Skin epidermis (tissue), 12 donors: ENCODE results near the gene KCTD7.
"Not testable (repeated sequence)": the region's sequence is repeated elsewhere in the genome, so short reads cannot be mapped to it uniquely, and the experiment has no call there.

Experiments
- H3K27ac ChIP-seq, 21 experiments: fragments of 200-600 bp; sonication (generic) in 11 of 21; one replicate each; pipeline ENCODE4 v1.5.0; 2020; ENCODE audit warnings: mild to moderate bottlenecking in 3 of 21, inconsistent platforms in 2 of 21, moderate library complexity in 2 of 21
- H3K4me3 ChIP-seq, 7 experiments: fragments of 200-600 bp; sonication (generic) in 2 of 7; one replicate each; pipeline ENCODE4 v1.5.0; 2020; ENCODE audit warnings: inconsistent platforms in 2 of 7, mild to moderate bottlenecking in 2 of 7, moderate library complexity in 1 of 7

The KCTD7 gene

GRCh38 chr7:66609176-66609575 lies 19.5 kb upstream of the KCTD7 start:
- H3K4me3 ChIP-seq, result no peak overlapping the region
- H3K27ac ChIP-seq, result no peak overlapping the region

GRCh38 chr7:66614596-66614995 lies 14.1 kb upstream of the KCTD7 start:
- H3K4me3 ChIP-seq, H3K27ac ChIP-seq: not testable (repeated sequence)

GRCh38 chr7:66615699-66616098 lies 13.0 kb upstream of the KCTD7 start:
- no peak overlapping the region for H3K27ac ChIP-seq
- no peak overlapping the region for H3K4me3 ChIP-seq

GRCh38 chr7:66617295-66617694 lies 11.4 kb upstream of the KCTD7 start:
- Histone ChIP-seq H3K4me3 (no peak overlapping the region), H3K27ac (no peak overlapping the region)

GRCh38 chr7:66619341-66619948 lies 9.2 kb upstream of the KCTD7 start:
- not testable (repeated sequence) for H3K27ac ChIP-seq, H3K4me3 ChIP-seq

GRCh38 chr7:66626331-66626934 lies 2.2 kb upstream of the KCTD7 start:
- H3K27ac ChIP-seq, result no peak overlapping the region
- no peak overlapping the region for H3K4me3 ChIP-seq

- Histone ChIP-seq H3K27ac (peak overlapping the region in 3 of 21 experiments; percentile 85 to 98 (median 89)), H3K4me3 (peak overlapping the region in 3 of 7 experiments; percentile 62 to 89 (median 84))
Measured at GRCh38 chr7:66627151-66627681, 1.5 kb upstream of the KCTD7 start.

- H3K27ac ChIP-seq, result peak overlapping the region; percentile 38 to 98 (median 89)
- H3K4me3 ChIP-seq, result peak overlapping the region; percentile 52 to 89 (median 77)
Measured at GRCh38 chr7:66627881-66628360, 760 bp upstream of the KCTD7 start.

GRCh38 chr7:66629222-66630062 lies 761 bp downstream of the KCTD7 start:
- peak overlapping the region; percentile 52 to 89 (median 77) for H3K4me3 ChIP-seq
- peak overlapping the region; percentile 74 to 98 (median 92) for H3K27ac ChIP-seq

- no peak overlapping the region for H3K4me3 ChIP-seq
- peak overlapping the region in 5 of 21 experiments; percentile 6 to 92 (median 80) for H3K27ac ChIP-seq
Measured at GRCh38 chr7:66630531-66630930, 1.9 kb downstream of the KCTD7 start.

GRCh38 chr7:66631471-66631870 lies 2.8 kb downstream of the KCTD7 start:
- Histone ChIP-seq H3K4me3 (no peak overlapping the region), H3K27ac (peak overlapping the region in 6 of 21 experiments; percentile 30 to 80 (median 58))

- H3K4me3 ChIP-seq, result no peak overlapping the region
- peak overlapping the region in 5 of 21 experiments; percentile 6 to 61 (median 49) for H3K27ac ChIP-seq
Measured at GRCh38 chr7:66634816-66635215, 6.1 kb downstream of the KCTD7 start.

- H3K27ac ChIP-seq, result peak overlapping the region in 6 of 21 experiments; percentile 33 to 70 (median 58)
- H3K4me3 ChIP-seq, result not testable (repeated sequence)
Measured at GRCh38 chr7:66635322-66635981, 6.8 kb downstream of the KCTD7 start.

- not testable (repeated sequence) for H3K4me3 ChIP-seq
- peak overlapping the region in 7 of 21 experiments; percentile 33 to 70 (median 52) for H3K27ac ChIP-seq
Measured at GRCh38 chr7:66635982-66636546, 7.4 kb downstream of the KCTD7 start.

- Histone ChIP-seq H3K27ac (no peak overlapping the region), H3K4me3 (no peak overlapping the region)
Measured at GRCh38 chr7:66638309-66639099, 9.8 kb downstream of the KCTD7 start.

GRCh38 chr7:66639773-66640172 lies 11.1 kb downstream of the KCTD7 start:
- no peak overlapping the region for H3K4me3 ChIP-seq
- H3K27ac ChIP-seq, result no peak overlapping the region

- Histone ChIP-seq H3K4me3 (no peak overlapping the region), H3K27ac (peak overlapping the region in 1 of 21 experiments; percentile 25)
Measured at GRCh38 chr7:66640802-66641525, 12.3 kb downstream of the KCTD7 start.

GRCh38 chr7:66641526-66641871 lies 12.8 kb downstream of the KCTD7 start:
- Histone ChIP-seq H3K4me3 (no peak overlapping the region), H3K27ac (peak overlapping the region in 2 of 21 experiments; percentile 16 to 25)
